ENCODE measurements around the gene AQP12A.
A peak's percentile ranks its signal among the peaks of the same experiment; 100 is the strongest.
"Not testable (repeated sequence)": the region's sequence is repeated elsewhere in the genome, so short reads cannot be mapped to it uniquely, and the experiment has no call there.

AQP12A gene

DNA sequence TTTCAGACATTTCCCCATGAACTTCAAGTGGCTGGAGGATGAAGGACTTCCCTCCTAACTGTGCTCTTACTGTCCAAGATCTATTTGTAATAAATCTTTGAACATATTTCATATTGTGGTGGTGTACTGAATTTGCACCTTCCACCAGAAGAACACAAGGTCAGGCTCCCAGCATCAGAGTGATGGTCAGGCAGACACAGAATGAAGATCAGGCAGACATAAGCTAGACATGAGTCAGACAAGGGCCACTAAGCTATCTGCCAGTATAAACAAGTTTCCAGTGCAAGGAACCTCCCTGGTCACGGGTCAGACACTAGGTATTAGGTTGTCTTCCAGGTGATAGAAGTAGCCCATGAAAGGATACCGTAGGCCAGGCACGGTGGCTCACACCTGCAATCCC is 29.0 kb upstream of the AQP12A start:
- DNase-seq, result no peak

DNA sequence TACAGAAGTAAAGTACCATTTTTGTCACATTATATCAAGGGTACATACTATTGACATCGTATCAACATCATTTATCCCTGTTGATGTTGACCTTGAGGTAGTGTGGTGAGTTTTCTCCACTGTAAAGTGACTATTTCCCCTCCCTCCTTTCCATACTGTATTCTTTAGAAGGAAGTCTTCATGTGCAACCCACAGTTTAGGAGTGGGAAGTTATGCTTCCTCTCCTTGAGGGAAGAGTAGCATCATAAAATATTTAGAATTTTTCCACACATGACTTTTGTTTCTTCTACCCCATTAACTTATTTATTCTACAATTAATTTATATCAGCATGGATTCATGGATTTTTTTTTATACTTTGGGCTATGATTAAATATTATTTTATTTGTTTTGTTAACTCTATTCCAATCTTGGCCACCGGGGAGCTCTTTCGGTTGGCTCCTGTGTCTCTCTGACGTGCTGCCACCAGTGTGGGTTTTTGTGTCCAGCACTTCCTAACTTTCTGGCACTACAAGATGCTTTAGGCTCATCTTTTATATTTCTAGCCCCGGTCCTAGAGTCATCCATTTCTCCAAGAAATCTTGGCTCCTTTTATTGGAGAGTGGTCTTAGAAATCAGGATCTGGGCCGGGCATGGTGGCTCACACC is 28.0 kb upstream of the AQP12A start:
- no peak for DNase-seq

DNA sequence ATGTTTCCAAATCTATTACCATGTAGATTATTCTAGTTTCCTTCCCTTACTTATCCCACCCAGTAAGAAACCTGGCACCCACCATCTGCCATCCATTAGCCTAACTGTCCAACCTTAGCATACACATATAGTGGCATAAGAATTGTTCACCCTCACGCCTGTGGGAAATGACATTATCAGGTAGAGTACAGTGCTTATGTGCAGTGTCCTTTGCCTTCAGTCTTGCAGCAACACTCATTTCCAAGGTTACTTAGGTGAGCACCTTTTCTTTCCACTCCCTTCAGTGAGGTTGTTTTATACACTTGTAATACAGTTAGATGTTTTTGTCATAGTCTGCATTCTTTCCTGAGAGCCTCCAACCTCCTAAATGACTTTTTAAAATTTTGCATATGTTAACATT is 27.0 kb upstream of the AQP12A start:
- no peak for DNase-seq

DNA sequence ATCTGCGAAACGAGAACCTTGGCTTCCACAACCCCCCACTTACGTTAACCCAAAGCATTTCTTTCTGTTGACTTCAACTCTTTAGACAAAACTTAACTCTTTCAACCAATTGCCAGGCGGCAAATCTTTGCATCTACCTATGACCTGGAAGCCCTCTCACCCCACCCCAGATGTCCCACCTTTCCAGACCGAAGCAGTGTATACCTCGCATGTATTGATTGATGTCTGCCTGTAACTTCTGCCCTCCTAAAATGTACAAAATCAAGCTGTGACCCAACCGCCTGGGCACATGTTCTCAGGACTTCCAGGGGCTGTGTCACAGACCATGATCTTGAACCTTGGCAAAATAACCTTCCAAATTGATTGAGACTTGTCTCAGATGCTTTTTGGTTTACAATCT is 21.3 kb upstream of the AQP12A start:
- DNase-seq, result peak; percentile 15

DNA sequence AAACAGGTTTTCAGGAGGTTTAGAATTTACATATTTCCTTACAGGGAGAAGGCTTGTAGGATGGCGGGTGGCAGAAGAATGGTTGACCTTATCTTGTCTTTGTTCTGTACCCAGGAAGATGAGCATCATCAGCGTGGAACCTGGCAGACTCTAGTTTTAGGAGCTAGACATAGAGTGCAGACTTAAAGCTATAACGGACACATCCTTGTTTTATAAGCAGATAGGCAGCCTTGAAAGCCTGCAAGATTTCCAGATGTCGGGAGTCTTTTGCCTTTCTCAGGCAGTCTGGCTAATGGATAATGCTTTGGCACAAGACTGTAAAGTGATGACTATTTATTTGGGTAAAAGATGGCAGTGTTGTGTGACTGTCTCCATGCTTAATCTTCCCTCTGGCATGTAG is 20.7 kb upstream of the AQP12A start:
- DNase-seq, result peak; percentile 7

DNA sequence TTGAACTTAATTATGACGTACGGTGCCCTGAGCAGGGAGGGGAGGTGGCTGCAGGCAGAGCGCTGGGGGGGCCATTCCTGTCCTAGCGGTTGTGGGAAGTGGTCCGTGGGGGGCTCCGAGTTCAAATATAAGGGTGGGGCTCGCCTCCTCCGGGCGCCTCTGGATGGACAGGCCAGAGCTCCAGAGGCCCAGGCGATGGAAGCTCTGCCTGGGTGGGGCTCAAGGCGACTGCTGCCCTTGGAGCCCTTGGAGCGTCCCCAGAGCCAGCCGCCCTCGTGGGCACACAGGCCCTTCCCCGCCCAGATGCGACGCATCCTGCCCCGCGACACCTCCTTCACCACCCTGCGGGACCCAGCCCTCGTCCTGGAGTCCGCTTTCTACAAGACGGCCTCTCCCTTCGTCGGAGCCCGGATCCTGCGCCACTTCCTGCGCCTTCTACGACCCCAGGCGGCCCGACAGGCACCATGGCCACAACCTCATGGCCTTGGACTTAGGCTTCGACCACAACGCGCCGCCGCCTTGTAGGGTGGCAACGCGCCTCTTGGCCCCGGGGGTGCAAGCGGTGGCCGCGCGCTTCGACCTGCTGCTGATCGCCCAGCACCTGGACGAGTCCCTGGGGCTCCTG is 19.5 kb upstream of the AQP12A start:
- DNase-seq, result peak; percentile 48

DNA sequence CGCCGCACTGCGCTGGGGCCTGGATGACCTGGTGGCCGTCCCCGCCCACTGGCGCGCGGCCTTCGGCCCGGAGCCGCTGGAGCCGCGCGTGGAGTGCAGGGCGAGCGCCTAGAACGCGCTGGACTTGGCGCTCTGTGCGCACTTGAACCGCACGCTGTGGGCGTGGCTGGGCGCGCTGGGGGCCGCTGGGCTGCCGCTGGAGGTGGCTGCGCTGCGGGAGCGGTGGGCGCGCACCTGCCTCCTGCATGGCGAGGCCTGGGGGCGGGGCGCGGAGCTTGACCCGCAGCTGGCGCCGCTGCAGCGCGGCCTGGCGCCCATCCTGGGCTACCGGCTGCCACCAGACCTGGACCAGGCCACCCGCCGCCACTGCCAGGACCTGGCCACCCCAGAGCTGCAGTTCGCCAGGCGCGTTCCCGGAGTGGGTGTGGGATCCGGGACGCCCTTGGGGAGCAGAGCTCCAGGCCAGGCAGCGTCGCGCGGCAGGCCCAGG is 18.9 kb upstream of the AQP12A start:
- DNase-seq, result peak; percentile 33

DNA sequence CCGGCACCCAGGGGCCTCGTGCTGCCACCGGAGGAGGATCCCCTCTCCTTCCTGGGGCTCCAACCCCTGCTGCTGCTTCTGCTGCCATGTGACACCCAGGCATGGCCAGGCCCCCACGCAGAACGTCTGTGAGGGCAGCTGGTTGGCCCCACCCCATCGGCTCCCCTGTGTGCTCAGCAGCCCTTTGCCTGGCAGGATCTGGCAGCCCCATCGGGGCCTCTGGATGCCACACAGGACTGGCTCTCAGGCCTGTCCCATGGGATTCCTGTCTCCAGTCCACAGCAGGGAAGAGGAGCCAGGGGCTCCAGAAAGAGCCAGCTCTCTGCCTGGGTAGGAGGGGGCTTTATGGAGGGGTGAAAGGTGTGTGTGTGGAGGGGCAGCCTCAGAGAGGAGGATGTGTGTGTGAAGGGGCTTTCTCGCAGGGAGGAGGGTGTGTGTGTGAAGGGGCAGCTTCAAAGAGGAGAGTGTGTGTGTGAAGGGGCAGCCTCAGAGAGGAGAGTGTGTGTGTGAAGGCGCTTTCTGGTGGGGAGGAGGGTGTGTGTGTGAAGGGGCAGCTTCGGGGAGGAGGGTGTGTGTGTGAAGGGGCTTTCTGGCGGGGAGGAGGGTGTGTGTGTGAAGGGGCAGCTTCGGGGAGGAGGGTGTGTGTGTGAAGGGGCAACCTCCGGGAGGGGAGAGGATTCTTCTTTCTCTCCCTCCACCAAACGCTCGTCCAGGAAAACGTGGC is 17.0 kb upstream of the AQP12A start:
- DNase-seq, result peak; percentile 40

DNA sequence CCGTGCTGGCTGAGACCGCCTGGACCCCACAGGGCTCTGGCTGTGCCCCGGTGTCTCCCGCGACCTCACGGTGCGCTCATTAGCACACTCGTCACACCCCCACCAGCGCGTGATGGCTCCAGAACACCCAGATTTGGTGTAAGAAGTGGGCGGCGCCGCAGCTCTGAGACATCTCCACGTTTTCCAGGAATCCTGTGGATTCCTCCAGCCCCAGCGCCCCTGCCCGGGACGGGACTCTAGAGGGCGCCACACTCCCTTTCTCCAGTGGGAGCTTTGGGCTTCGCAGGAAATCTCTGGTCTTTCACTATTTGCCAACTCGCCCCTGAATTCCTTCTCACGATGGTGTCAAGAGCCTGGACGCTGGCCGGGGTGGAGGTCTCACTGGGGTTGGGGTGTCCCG is 16.3 kb upstream of the AQP12A start:
- DNase-seq, result not testable (repeated sequence)

DNA sequence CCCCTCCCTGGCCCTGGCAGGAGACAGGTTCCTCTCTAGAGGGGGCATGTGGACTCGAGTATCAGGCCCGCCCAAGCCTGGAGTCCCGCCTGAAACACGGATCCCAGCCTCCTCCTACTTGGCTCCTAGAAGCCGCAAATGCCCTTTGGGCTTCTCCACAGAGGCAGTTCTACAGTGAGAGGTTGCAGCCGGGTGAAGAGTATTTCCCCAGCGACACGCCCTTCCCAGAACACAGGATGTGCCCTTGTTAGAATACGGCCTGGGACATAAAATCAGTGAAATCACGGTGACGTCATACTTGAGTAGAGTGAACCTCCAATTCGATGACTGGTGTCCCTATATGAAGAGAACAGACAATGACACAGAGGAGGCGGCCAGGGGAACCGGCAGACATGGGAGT is 13.6 kb upstream of the AQP12A start:
- DNase-seq, result not testable (repeated sequence)

DNA sequence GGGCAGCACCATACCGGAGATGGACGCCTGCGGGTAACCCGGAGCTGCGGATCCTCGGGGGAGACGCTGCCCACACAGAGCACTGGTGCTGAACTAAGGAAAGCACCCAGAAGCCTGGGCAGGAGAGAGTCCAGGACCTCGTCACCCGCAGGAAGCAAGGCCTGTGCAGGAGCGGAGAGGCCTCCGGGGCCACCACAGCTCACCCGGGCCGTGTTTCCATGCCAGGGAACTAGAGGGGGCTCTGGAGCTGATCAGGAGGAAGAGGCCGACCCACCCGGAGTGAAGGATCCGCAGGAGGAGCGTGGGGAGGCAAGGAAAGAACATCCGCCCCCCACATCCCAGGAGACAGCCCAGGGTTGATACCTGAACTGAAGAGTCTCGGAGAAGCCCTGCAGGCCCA is 12.8 kb upstream of the AQP12A start:
- DNase-seq, result not testable (repeated sequence)

DNA sequence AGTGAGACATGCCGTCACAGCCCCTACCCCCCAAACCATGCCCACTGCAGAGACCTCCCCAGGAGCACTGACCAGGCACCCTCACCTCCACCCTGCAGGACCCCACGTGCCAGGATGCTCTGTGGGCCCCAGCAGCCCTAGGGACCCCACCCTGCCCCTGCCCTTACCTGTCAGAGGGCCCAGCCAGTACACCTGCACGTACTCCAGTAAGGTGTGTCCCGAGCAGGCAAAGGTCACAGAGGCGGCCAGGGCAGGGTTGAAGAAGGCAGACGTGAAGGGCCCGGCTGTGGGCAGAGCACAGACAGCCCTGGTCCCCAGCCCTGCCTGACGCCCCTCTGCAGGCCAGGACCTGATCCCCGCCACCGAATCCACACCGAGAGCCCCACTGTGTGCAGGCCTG is 11.5 kb upstream of the AQP12A start:
- DNase-seq, result not testable (repeated sequence)

DNA sequence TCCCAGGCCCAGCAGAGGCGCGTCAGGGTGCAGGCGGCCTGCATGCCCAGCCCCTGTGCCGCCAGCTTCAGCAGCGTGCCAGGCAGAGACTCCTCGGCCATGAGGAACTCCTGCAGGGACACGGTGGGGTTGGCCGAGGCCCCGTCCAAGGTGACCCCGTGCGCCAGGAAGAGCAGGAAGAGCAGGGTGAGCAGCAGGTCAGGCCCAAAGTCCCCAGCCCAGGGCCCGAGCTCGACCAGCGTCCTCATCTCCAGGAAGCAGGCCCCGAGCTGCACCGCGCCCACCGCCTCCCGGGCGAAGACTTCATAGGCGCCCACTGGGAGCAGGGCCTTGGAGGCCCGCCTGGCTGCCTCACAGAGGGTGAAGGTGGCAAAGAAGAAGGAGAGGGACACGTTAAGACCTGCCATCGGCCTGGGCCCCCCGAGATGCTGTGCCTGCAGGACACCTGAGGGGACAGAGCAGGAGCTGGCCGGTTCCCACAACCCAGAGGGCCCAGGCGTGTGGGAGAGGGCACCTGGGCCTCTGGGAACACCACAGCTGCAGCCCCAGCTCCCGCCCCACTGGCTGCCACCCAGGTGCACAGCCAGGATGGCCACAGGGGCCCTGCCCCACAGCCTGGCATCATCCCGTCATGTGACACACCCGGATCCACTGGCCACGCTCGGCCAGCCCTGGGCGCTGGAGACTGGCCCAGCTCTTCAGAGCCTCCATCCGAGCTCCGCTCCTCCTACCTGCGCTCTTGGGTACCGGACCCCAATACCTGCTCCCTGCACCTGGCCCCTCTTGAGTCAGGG is 9.0 kb upstream of the AQP12A start, which contains the start of gene AQP12B:
AQP12B (minus strand) TSS at position 455 of the 794 bp plus-strand sequence; CDS start at position 407, 48 bp downstream.
- DNase-seq, result not testable (repeated sequence)

DNA sequence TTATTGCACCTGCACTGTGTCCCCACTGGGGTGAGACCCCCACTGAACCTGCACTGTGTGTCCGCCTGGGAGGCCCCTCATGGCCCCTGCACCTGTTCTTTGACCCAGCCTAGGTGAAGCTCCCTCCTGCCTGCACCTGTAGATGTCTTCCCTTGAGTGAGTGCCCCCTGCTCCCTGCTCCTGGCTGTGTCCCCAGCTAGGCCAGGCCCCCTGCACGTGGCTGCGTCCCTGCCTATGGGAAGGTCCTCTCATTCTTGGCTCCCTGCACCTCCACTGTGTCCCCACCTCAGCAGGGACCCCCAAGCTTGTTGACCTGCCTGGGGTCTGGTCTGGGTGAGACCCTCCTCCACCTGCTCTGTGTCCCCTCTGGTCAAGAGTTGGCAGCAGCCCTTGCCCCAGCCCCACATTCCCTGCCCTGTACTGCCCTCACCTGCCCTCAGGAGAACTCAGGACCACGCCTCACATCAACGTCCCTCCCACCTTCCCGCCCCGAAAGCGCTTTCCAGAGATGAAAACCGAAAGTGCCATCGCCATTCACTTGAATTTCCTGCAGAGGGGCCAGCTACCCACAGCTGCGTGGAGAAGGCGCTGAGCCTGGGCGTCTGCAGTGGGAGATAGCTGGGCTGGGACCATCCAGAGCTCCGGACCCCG is 8.2 kb upstream of the AQP12A start:
- peak; percentile 28 for DNase-seq

DNA sequence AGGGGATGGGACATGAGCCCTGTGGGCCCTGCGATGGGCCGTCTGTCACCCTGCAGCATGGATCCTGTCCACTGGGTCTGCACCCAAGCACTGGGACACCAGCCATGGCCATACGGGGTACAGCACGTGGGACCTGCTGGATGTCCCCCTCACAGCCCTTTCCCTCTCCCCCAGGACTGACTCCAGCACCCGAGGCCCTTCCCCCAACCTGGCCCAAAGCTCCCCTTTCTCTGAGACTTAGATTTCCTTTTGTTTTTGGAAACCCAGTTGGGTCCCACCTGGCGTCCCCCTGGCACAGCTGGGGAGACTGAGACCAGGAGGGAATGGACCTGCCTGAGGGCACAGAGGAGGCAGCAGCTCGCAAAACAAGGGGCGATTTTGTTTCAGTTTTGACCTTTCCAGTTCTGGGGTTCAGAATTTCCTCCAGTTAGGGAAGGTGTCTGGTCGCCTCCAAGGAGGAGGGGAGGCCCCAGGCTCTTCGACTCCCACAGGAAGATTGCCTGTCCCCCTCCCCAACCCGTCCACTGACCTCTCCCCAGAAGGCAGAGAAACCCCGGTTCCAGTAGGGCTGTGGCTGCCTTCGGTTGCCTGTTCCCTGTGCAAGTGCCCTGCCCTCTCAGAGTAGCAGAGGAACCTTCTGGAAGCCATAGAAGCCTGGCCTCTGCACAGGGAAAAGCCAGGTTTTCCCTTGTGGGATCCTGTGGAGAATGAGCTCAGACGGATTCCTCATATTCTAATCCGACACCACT is 7.5 kb upstream of the AQP12A start:
- DNase-seq, result peak; percentile 46

DNA sequence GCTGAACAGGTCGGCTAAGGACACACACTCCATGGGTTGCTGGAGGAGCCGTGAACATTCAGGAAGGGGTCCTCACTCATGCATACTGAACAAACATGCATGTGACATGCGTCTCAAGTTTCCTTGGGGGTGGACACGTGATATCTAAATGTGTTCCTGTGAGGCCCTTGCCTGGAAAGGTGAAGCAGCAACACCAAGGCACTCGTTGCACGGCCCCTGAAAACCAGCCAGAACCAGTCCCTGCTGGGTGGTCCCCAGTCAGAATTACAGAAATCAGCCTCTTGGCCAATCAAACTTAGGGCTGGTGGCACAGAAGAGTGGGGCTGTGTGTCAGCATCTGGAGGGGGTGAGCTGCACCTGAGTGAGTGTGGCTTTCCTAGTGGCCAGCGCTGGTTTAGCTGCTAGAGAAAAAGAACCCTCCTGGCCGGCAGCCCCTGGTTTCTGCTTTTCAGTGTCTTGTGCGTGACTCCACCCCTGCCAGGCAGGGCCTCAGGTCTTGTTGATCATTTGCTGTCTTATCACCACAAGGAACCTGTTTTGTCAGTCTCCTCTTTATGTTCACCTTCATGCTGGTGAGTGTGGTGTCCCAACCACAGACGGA is 5.8 kb upstream of the AQP12A start:
- DNase-seq, result peak; percentile 53

DNA sequence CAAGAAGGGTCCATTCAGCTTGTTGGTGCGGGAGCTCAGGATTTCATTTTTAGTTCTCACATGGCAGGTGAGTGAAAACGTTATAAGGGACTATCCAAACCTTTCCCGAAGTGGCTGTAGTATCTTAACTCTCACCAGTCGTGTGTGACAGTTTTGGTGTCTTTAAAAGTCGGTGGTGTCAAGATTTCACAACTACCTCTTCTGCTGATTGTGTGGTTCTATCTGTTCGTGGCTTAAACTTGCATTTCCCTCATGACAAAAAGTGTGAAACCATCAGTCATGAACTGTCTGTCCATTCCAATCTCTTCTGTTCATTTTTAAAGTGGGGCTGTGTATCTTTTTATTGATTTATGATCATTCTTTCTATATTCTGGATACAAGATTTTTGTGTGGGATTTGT is 5.2 kb upstream of the AQP12A start:
- no peak for DNase-seq

DNA sequence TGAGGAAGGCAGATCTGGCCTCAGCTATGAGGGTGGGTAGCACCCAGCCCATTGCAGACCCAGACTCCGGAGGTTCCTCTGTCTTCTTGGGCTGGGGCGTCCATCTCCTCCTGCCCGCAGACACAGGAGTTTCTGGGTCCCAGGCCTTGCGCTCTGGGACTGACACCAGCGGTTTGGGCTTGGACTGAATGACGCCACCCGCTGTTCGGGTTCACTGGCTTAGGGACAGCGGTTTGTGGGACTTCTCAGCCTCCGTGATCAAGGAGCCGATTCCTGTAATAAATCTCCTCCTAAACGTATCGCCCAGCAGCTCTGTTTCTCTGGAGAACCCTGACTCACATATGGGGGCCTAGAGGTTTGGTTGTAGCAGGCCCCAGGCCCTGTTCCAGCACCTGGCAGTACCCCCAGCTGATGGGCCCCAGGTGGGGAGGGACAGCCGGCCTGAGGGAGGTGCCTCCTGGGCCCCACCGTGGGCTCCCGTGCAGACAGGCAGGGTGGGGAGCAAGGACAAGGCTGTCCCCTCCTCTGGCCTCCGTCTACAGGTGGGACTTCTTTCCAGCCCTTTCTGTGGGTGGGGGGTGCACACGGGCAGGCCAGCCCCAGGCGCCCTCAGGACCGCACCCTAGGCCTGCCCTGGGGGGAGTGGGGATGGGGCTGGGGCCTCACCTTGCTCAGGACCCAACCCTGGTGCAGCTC is 4.5 kb upstream of the AQP12A start:
- DNase-seq, result peak; percentile 38

DNA sequence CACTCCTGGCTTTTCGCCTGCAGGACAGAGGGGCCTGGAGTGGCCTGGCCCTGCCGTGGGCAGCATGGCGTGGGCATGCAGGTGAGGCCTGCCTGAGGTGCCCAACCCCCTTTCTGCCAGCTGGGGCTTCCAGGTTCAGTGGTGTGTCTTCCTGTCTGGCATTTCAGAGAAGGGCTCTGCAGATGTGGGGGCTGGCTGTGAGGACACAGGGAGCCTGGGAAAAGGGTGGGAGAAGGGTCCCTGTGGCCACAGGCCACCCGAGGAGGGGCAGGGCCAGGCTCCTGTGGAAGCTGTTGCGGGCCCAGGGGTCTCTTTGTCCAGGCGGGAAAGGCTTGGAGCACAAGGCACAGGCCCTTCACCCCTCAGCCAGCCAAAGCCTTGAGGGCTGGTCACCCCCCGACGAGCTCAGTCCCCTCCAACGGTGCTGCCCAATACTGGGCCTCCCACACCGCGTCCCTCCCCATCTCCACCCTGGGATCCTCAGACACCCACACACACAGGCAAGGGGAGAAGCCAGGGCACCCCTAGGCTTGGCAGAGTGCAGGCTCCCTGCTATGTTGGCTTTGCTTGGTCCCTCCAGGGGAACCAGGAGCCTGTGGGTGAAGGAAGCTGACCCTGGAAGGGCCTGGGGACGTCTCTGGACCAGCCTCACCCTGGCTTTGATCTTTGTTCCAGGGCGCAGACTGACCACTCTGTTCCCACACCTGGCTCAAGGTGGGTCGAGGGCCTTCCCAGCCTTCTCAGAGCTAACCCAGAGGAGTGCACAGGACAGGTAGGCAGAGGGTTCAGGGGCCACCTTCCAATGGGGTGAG is 3.7 kb upstream of the AQP12A start:
- DNase-seq, result no peak

DNA sequence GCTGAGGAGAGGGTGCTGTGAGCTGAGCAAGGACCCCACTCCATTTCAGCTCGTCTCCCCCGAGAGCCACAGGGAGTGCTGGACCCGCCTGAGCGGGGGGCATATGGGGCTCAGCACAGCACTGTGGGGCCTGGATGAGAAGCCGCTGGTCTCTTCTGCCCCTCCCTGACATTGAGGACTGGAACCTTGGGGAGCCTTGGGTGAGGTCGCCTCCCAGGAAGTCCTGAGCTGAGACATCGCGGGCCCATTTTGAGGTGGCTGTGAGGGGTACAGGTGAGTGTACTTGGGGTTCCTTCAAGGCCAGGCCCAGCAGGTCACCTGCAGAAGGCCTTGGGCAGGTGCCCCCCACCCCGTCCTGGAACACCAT is 3.1 kb upstream of the AQP12A start:
- DNase-seq, result no peak

Measured in activated CD8-positive, alpha-beta memory T cell treated with anti-CD3 and anti-CD28 coated beads for 24 hours (primary cell).